PC-3 (cell line): ENCODE measurements around the gene MPND.

Source experiments
- EZH2phosphoT487 ChIP-seq: fragments of 300-600 bp; sonication (generic); IDR thresholded peaks from 2 replicates; pipeline ENCODE4 v1.6.1; 2018; ENCODE audit warnings: mild to moderate bottlenecking, antibody characterized with exemption, low read length, borderline replicate concordance
- TF ChIP-seq, protein P1 (sequence below): fragments of 300-600 bp; sonication (generic); conservative IDR thresholded peaks from 2 replicates; pipeline ENCODE4 v1.5.1; 2017; ENCODE audit warnings: antibody characterized with exemption, low read depth, mild to moderate bottlenecking, low read length

DNA sequence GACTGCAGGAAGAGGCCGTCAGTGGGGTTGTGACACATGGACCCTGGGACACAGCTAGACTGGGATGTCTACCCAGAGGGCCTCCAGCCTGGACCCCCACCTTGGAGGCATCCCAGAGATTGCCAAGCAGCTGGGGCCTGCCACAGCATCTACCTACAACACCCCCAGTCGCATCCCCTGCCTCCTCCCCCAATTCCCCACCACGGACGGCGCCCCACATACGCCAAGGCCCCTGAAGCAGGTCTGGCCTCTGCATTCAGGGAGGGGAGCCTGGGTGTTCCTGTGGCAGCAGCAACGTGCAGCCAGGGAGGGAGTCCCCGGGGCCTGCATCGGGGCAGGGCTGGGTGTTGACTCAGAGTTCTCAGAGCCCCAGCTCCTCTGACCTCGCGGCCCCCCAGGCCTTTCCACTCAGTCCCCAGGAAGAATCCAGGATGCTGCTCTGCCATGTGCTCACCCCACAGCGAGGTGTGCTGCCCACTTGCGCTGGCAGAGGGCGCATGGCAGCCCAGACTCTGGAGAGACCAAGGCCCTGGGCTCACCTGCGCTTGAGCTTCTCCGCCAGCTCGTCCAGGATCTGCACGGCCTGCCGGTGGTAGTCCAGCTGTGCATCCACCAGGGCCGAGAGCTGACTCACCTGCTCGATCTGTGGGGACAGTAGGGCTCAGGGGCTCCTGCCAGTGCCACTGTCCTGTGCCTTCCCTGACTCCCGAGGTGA is 19.6 kb downstream of the MPND start:
- TF ChIP-seq, protein P1, sequence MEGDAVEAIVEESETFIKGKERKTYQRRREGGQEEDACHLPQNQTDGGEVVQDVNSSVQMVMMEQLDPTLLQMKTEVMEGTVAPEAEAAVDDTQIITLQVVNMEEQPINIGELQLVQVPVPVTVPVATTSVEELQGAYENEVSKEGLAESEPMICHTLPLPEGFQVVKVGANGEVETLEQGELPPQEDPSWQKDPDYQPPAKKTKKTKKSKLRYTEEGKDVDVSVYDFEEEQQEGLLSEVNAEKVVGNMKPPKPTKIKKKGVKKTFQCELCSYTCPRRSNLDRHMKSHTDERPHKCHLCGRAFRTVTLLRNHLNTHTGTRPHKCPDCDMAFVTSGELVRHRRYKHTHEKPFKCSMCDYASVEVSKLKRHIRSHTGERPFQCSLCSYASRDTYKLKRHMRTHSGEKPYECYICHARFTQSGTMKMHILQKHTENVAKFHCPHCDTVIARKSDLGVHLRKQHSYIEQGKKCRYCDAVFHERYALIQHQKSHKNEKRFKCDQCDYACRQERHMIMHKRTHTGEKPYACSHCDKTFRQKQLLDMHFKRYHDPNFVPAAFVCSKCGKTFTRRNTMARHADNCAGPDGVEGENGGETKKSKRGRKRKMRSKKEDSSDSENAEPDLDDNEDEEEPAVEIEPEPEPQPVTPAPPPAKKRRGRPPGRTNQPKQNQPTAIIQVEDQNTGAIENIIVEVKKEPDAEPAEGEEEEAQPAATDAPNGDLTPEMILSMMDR = peak; percentile 43
- TF ChIP-seq EZH2phosphoT487 = no peak
